ENCODE results near the gene ELOVL1.
"Not testable (repeated sequence)": the region's sequence is repeated elsewhere in the genome, so short reads cannot be mapped to it uniquely, and the experiment has no call there.

The ELOVL1 gene

DNA sequence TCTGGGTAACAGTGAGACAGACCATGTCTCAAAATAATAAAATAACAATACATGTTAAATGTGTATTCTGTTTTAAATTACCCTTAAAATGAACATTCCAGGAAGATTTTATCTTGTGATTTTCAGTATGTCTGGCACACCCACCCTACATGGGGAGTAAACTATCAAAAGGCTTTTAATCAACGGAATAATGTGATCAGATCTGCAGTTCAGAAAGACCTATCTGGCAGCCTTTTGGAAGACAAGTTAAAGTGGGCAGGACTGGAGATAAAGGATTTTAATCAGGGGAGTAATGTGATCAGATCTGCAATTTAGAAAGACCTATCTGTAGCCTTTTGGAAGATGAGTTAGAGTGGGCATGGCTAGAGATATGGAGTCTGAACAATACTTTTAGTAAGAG, 11.7 kb upstream of the ELOVL1 start:
- no peak for DNase-seq

DNA sequence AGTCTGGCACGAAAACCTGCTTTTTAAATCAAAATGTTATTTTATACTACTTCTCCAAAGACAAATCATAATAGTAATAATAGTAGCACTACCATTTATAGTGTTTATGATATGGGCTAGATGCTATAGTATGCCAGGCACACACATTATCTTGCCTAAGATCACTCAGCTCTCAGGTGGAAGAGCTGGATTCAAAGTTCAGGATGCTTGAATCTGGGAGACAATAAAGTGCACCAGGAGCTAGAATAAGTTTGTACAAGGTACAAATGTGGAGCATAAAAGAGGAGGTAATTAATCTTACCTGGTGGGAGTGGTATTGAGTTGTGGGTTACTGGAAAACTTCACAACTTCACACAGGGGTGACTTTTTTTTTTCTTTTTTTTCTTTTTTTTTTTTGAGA, 10.0 kb upstream of the ELOVL1 start:
- DNase-seq, result no peak

GRCh38 chr1:43376723-43377235, 9.0 kb upstream of the ELOVL1 start:
- no peak for DNase-seq

GRCh38 chr1:43373066-43373940, 5.5 kb upstream of the ELOVL1 start:
- no peak for DNase-seq

DNA sequence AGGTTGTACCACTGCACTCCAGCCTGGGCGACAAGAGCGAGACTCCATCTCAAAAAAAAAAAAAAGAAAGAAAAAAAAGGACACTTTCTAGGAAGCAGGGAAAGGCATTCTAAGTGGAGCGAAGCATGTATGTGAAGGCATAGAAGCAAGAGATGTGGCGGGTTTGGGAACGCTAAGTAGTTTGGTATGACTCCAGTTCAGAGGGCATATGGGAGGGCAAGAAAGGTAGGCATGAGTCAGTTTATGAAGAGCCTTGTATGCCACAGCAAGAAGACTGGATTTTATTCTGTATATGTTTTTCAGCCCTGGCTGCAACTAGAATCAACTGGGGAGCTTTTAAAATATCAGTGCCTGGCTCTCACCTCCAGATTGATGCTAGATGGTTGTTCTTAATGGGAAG, 4.4 kb upstream of the ELOVL1 start:
- DNase-seq, result no peak

- DNase-seq, result no peak
Measured at GRCh38 chr1:43370564-43370963, 2.8 kb upstream of the ELOVL1 start.

- DNase-seq, result not testable (repeated sequence)
Measured at GRCh38 chr1:43369779-43370178, 2.0 kb upstream of the ELOVL1 start.

DNA sequence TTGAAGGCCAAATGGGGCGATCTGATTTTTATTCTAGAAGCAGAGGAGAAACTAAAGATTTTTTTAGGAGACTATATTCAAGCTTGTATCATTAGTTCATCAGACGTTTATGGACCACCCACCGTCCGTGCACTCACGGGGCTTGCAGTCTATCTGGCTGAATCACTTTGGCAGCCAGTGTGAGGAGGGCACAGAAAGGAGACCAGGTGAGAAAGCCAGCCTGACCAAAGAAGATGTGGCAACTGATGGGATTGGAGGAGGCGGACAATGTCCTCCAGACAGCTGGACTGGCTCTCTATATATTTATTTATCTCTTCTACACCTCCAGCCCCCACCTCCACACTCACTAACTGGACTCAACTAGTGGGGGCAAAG, 822 bp upstream of the ELOVL1 start:
- no peak for DNase-seq

GRCh38 chr1:43367026-43367903, 546 bp downstream of the ELOVL1 start:
- no peak for DNase-seq

DNA sequence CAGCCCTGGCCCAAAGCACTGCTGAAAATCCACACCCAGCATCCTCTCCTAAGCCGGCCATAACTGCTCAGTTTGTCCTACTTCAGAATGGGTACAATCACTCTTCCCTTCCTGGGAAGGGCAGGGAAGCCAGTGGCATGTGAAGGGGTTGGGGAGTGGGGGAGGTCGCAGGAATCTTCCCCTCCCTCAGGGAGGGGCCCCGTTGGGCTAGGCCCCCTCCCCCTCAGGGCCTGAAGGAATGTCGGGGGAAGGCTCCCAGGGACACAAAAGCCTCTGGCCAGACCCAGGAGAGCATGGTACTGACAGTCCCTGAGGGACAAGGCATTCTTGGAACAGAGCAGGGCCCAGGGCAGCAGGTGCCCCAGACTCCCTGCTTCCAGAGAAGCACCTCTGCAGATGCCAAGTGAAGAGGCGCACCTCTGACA, 1.2 kb downstream of the ELOVL1 start:
- DNase-seq, result no peak

DNA sequence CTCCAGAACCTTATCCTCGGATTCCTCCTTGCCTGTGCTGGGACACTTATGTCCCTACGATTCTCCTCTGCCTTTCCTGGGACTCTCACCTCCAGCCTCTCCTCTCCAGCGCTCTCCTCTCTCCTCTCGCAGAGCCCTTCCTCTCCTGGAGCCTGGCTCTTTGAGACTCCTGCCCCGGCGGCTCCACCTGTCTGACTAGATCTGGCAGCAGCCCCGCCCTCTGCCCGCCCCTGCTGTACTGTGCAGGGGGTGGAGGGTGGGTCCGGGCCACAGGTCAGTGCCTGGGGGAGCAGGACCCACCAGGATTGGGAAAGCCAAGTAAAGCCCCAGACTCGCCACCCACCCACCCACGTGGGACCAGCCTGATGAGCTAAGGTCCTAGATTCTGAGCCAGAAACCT, 1.6 kb downstream of the ELOVL1 start:
- no peak for DNase-seq

GRCh38 chr1:43365678-43366077, 2.1 kb downstream of the ELOVL1 start:
- no peak for DNase-seq

DNA sequence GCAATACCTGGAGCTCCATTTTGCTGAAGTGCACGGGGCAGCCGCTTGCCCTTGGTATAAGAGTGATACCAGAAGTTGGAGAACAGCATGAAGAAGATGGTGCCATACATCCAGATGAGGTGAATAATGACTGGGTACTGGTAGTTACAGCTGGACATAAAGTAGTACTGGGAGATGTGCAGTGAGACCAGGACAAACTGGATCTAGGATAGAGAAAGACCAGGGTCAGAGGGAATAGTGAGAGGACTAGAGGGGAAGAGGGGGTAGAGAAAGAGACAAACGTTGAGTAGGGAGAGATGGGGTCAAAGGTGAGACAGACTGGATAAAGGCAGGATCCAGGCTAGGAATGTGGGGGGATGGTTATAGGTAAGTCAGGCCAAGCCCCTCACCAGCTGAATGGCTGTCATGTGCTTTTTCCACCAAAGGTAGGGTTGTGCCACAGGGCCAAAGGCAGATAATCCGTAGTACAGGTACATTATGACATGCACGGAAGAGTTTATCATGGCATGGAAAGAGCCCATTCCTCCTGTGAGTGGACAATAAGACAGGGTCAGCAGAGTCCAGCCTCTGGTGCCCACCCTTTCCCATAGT, 3.8 kb downstream of the ELOVL1 start:
- no peak for DNase-seq

- no peak for DNase-seq
Measured at GRCh38 chr1:43363283-43363934, 4.4 kb downstream of the ELOVL1 start.

- DNase-seq, result no peak
Measured at GRCh38 chr1:43360616-43361015, 7.2 kb downstream of the ELOVL1 start.

DNA sequence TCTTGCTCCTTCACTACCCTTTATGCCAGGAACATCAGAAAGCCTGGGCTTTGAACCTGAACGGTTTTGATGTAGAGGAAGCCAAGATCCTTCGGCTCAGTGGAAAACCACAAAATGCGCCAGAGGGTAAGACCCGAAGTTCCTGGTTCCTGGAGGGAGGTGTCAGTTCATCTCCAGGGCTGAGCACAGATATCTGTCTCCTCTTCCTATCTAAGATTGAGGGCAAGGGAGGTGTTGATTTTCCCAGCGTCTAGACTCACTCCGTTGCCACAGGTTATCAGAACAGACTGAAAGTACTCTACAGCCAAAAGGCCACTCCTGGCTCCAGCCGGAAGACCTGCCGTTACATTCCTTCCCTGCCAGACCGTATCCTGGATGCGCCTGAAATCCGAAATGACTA, 8.1 kb downstream of the ELOVL1 start:
- DNase-seq, result no peak

GRCh38 chr1:43358746-43359693, 8.8 kb downstream of the ELOVL1 start, which contains the start of gene CDC20:
CDC20 (plus strand) TSS chr1:43358981; CDS start chr1:43359216, 235 bp downstream.
- peak; percentile 96 for DNase-seq

DNA sequence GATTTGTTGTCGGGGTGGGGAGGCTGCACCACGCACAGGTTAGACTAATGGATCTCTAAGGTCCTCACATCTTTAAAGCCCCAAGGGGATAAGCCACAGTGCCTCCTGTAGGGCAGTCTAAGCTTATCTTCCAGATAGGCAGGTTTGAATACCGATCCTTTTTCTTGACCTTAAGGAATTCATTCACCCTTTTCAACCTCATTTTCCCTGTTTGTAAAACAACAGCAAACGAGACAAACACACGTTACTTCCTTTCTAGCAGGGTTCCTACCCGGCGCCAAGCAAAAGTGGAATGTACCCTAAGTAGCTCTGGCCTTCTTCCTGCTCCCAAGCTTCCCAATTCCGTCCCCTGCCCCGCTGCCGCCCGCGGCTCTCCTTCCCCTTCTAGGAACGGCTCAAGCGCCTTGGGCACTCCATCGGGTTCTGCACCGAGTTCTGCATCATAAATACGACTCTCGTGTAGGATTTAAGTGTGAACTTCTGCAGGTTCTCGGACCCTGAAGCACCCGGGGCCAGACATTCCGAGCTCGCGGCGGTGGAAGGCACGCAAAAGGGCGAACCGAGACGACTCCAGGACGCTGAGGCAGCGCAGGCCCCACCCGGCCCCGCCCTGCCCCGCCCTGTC, 9.6 kb downstream of the ELOVL1 start:
- peak; percentile 46 for DNase-seq

- no peak for DNase-seq
Measured at GRCh38 chr1:43357251-43357650, 10.6 kb downstream of the ELOVL1 start.

GRCh38 chr1:43354936-43355335, 12.9 kb downstream of the ELOVL1 start:
- no peak for DNase-seq

GRCh38 chr1:43354471-43354870, 13.3 kb downstream of the ELOVL1 start:
- DNase-seq, result no peak
